SK-N-MC (cell line): Measurements from ENCODE around the gene LRP5.

ENCODE experiments used
- DNase-seq: peaks from one replicate; pipeline ENCODE4 v3.0.0-alpha.2; 2011; ENCODE audit warnings: low read depth, low spot score
- H3K27ac ChIP-seq: fragments of 200-600 bp; sonication (generic); 2 replicates; pipeline ENCODE4 v1.5.1; 2016; ENCODE audit warnings: mixed run types
- H3K36me3 ChIP-seq: fragments of 200-600 bp; sonication (generic); 2 replicates; pipeline ENCODE4 v1.6.1; 2017; ENCODE audit warnings: antibody characterized with exemption, low read length, mixed read lengths; ENCODE audit not compliant: insufficient read depth
- H3K4me3 ChIP-seq: fragments of 200-600 bp; sonication (generic); 2 replicates; pipeline ENCODE4 v1.5.1; 2016
- H3K9ac ChIP-seq: fragments of 200-600 bp; sonication (generic); 2 replicates; pipeline ENCODE4 v1.8.0; 2017; ENCODE audit warnings: mixed run types, mixed read lengths; ENCODE audit not compliant: insufficient read length
- H3K9me3 ChIP-seq: fragments of 200-600 bp; sonication (generic); 2 replicates; pipeline ENCODE4 v1.6.1; 2017; ENCODE audit warnings: low read depth, mild to moderate bottlenecking, antibody characterized with exemption, low read length, moderate library complexity, mixed read lengths
- EZH2 ChIP-seq: fragments of 200-600 bp; sonication (generic); IDR thresholded peaks from one replicate; pipeline ENCODE4 v1.6.1; 2017; ENCODE audit warnings: antibody characterized with exemption
- FOXP2 ChIP-seq: optimal IDR thresholded peaks from 2 replicates; pipeline ENCODE3; 2011; ENCODE audit warnings: mild to moderate bottlenecking, moderate library complexity; ENCODE audit not compliant: insufficient read depth; ENCODE audit errors: extremely low read length, control extremely low read depth
- POLR2AphosphoS5 ChIP-seq: IDR thresholded peaks from 2 replicates; pipeline ENCODE4 v1.6.1; 2012; ENCODE audit warnings: mild to moderate bottlenecking, low read depth, low read length, borderline replicate concordance

The LRP5 gene

GRCh38 chr11:68328374-68329091 lies 16.1 kb downstream of the LRP5 start:
- TF ChIP-seq POLR2AphosphoS5 (no peak), EZH2 (no peak), FOXP2 (no peak)
- Histone ChIP-seq H3K36me3 (no peaks in the 10 kb centered on the region), H3K4me3 (no peak overlapping the region), H3K9ac (no peak overlapping the region), H3K27ac (no peak overlapping the region), H3K9me3 (no peaks in the 10 kb centered on the region)
- no peak for DNase-seq

DNA sequence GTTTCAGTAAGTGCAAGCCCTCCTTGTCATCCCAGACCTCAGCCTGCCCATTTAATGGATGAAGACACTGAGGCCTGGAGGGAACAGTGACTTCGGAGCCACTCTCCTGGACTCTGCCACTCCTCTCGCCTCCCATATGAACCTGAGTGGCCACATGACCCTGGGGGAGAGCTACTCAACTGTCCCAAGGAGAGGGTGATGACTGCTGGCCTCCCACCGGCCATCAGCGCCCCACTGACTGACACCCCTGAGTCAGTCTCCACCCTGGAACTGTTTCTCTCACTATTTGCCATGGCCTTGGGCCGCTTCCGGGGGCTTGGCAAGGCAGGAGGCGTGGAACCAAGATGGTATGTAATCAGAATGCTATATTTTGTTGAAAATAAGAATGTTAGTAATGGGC lies 17.1 kb downstream of the LRP5 start:
- DNase-seq = no peak
- H3K9ac ChIP-seq = no peak overlapping the region
- no peaks in the 10 kb centered on the region for H3K36me3 ChIP-seq
- H3K4me3 ChIP-seq = no peak overlapping the region
- H3K9me3 ChIP-seq = no peaks in the 10 kb centered on the region
- H3K27ac ChIP-seq = no peak overlapping the region
- TF ChIP-seq FOXP2 = no peak
- no peak for TF ChIP-seq POLR2AphosphoS5
- TF ChIP-seq EZH2 = no peak

- Histone ChIP-seq H3K4me3 (no peak overlapping the region), H3K9me3 (no peaks in the 10 kb centered on the region), H3K9ac (no peak overlapping the region), H3K27ac (no peak overlapping the region), H3K36me3 (no peaks in the 10 kb centered on the region)
- DNase-seq = no peak
- no peak for TF ChIP-seq POLR2AphosphoS5
- no peak for TF ChIP-seq EZH2
- TF ChIP-seq FOXP2 = no peak
Measured at GRCh38 chr11:68329978-68330699, 17.7 kb downstream of the LRP5 start.

DNA sequence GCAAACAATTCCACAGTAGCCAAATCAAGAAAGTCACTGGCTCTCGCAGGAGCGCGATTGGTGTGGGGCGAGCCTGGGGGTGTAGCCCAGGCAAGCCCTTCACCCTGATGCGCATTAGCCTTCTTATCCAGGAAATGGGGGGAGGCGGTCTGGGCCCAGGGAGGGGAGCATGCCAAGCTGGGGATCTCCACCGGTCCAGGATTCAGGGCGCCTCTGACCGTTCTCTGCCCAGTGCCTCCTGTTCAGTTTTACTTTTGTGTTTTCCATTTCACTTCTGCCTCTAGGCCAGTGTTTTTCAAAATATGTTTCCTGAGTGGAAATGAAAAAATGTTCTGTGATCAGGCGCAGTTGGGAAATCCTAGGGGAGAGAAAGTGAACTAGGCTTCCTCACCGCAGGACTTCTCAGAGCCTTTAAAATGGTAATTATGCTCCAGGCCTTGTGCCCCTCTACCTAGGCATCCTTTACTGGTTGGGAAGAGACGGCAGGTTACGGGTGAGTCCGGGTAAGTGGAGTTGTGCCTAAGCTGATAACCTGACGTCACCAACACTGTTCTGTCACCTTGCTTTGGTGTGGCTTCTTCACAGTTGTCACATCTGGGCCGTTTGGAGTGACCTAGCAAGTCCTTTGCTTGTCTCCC lies 18.4 kb downstream of the LRP5 start:
- Histone ChIP-seq H3K9ac (no peak overlapping the region), H3K27ac (no peak overlapping the region)
- TF ChIP-seq FOXP2 = no peak
- no peak for TF ChIP-seq EZH2
- no peak for TF ChIP-seq POLR2AphosphoS5

DNA sequence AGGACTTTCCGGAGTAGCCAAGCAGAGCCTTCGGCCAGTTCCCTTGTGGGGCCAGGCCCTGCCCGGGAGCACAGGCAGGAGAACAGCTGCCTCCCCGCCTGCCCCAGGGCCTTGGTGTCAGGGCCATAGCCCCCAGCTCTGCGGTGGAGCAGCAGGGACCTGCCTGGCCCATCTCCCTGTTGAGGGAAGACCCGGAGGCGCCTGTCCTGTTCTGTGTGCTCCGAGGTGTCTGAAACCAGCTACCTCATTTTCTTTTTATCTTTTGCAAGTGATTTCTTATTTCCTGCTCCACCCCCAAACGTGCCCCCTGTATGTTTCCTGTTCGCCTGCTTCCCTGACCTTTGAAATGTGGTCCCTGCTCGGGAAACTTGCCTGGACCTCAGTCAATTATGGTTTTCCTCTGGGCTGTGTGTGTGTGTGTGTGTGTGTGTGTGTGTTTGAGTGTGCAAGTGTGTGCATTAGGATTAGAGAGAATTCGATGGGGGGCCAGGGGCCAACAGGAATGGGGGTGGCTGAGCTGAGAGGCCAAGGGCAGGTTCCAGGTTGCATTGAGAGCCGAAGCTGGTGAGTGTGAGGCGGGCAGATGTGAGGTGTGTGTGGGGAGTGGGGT lies 19.1 kb downstream of the LRP5 start:
- TF ChIP-seq POLR2AphosphoS5 = no peak
- TF ChIP-seq EZH2 = no peak
- no peak for TF ChIP-seq FOXP2
- Histone ChIP-seq H3K36me3 (no peaks in the 10 kb centered on the region), H3K9me3 (no peaks in the 10 kb centered on the region), H3K9ac (no peak overlapping the region), H3K4me3 (no peak overlapping the region), H3K27ac (no peak overlapping the region)
- no peak for DNase-seq

More for the DNA sequence above, 18.4 kb downstream of the LRP5 start:
- H3K36me3 ChIP-seq = no peaks in the 10 kb centered on the region
- DNase-seq = no peak
- H3K4me3 ChIP-seq = no peak overlapping the region
- no peaks in the 10 kb centered on the region for H3K9me3 ChIP-seq

GRCh38 chr11:68332186-68332585 lies 19.8 kb downstream of the LRP5 start:
- Histone ChIP-seq H3K27ac (no peak overlapping the region), H3K9ac (no peak overlapping the region), H3K9me3 (no peaks in the 10 kb centered on the region), H3K4me3 (no peak overlapping the region), H3K36me3 (no peaks in the 10 kb centered on the region)
- TF ChIP-seq EZH2 = no peak
- TF ChIP-seq FOXP2 = no peak
- TF ChIP-seq POLR2AphosphoS5 = no peak
- DNase-seq = no peak

- DNase-seq = no peak
- no peaks in the 10 kb centered on the region for H3K9me3 ChIP-seq
- no peak for TF ChIP-seq FOXP2
- TF ChIP-seq EZH2 = no peak
- no peak for TF ChIP-seq POLR2AphosphoS5
- H3K36me3 ChIP-seq = no peaks in the 10 kb centered on the region
- H3K4me3 ChIP-seq = no peak overlapping the region
- no peak overlapping the region for H3K9ac ChIP-seq
- H3K27ac ChIP-seq = no peak overlapping the region
Measured at GRCh38 chr11:68333173-68333572, 20.8 kb downstream of the LRP5 start.

DNA sequence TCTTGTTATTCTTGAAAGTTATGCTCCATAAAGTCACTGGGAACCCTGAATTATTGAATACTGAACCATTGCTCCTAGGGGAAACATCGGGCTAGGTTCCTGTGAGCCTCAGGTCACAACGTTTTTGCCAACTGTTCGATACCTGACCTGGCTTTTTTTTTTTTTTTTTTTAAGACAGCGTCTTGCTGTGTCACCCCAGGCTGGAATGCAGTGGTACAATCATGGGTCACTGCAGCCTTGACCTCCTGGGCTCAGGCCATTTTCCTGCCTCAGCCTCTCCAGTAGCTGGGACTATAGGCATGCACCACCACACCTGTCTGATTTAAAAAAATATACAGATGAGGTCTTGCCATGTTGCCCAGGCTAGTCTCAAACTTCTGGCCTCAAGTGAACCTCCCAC lies 22.5 kb downstream of the LRP5 start:
- no peak for DNase-seq

More for the DNA sequence above, 22.5 kb downstream of the LRP5 start:
- H3K4me3 ChIP-seq = no peak overlapping the region
- H3K9ac ChIP-seq = no peak overlapping the region
- H3K9me3 ChIP-seq = no peaks in the 10 kb centered on the region
- no peaks in the 10 kb centered on the region for H3K36me3 ChIP-seq
- no peak overlapping the region for H3K27ac ChIP-seq
- TF ChIP-seq EZH2 (no peak), FOXP2 (no peak), POLR2AphosphoS5 (no peak)
